DOHH2 (cell line): ENCODE data around the gene CAPN7.

Experiments used
- CTCF ChIP-seq: fragments of 200-600 bp; sonication (generic); IDR thresholded peaks from one replicate; pipeline ENCODE4 v1.5.1; 2014; ENCODE audit warnings: antibody characterized with exemption, mild to moderate bottlenecking, low read depth, low read length; ENCODE audit not compliant: poor library complexity, severe bottlenecking
- EZH2phosphoT487 ChIP-seq: fragments of 200-600 bp; sonication (generic); IDR thresholded peaks from 2 replicates; pipeline ENCODE4 v1.6.1; 2017; ENCODE audit warnings: borderline replicate concordance, mild to moderate bottlenecking, antibody characterized with exemption, low read length, moderate library complexity, mixed read lengths

- TF ChIP-seq CTCF (no peak), EZH2phosphoT487 (no peak)
Measured at GRCh38 chr3:15207836-15208504, 1.9 kb downstream of the CAPN7 start.
